SK-N-SH (cell line): ENCODE results near the gene ZNF567. TPM values are rescaled to one million over a fixed set of nuclear protein-coding genes. Genes with fewer than 3 reads are reported as not detected.
A peak's percentile ranks its signal among the peaks of the same experiment; 100 is the strongest.

Experiments
- CTCF ChIA-PET: fragments of 300-600, 350-600 bp; formaldehyde crosslinking; extraction: SDS; loops from one replicate; lab custom pipeline; 2021; lab: Yijun Ruan, JAX
- POLR2A ChIA-PET: fragments of 350-600 bp; sonication (Branson Sonifier 250); formaldehyde crosslinking; extraction: SDS; loops from one replicate; lab custom pipeline; 2020; ENCODE audit warnings: antibody characterized with exemption, inconsistent platforms; lab: Yijun Ruan, JAX
- DNase-seq: peaks from one replicate; pipeline ENCODE4 v3.0.0; 2012
- H2AFZ ChIP-seq: fragments of 200-600 bp; sonication (generic); 2 replicates; pipeline ENCODE4 v1.8.1; 2016; ENCODE audit warnings: antibody characterized with exemption, mild to moderate bottlenecking, low read depth
- H3F3A ChIP-seq: fragments of 200-600 bp; sonication (generic); replicated peaks from 2 replicates; pipeline ENCODE3; 2016; ENCODE audit warnings: antibody characterized with exemption, mild to moderate bottlenecking; ENCODE audit not compliant: insufficient read depth
- H3K27ac ChIP-seq, 2 experiments: fragments of 200-500 bp in 1 of 2; fragments of 200-600 bp in 1 of 2; sonication (Bioruptor generic) in 1 of 2; sonication (generic), shearing (Covaris generic) in 1 of 2; 2 replicates each; pipeline versions ENCODE4 v1.5.1 to v1.6.1; 2014 to 2016; ENCODE audit warnings: low read depth in 2 of 2, inconsistent platforms in 1 of 2, low read length in 1 of 2, mild to moderate bottlenecking in 1 of 2, mixed read lengths in 1 of 2
- H3K27me3 ChIP-seq: fragments of 200-600 bp; sonication (generic), shearing (Covaris generic); 2 replicates; pipeline ENCODE4 v1.6.1; 2016; ENCODE audit warnings: mixed run types; ENCODE audit not compliant: insufficient read depth
- H3K36me3 ChIP-seq, 2 experiments: fragments of 200-500 bp in 1 of 2; fragments of 200-600 bp in 1 of 2; sonication (Bioruptor generic) in 1 of 2; sonication (generic) in 1 of 2; replicated peaks in 1 of 2; 2 replicates each; pipeline versions ENCODE3 to v1.5.1; 2014 to 2016; ENCODE audit warnings: low read length in 1 of 2, mild to moderate bottlenecking in 1 of 2; ENCODE audit not compliant: insufficient read depth in 2 of 2, control insufficient read depth in 1 of 2
- H3K4me1 ChIP-seq, 2 experiments: fragments of 200-500 bp in 1 of 2; fragments of 200-600 bp in 1 of 2; sonication (Bioruptor generic) in 1 of 2; sonication (generic), shearing (Covaris generic) in 1 of 2; 2 replicates each; pipeline versions ENCODE4 v1.5.1 to v1.6.1; 2014 to 2016; ENCODE audit warnings: low read depth in 1 of 2, low read length in 1 of 2, mixed run types in 1 of 2; ENCODE audit not compliant: insufficient read depth in 2 of 2, control insufficient read depth in 1 of 2
- H3K4me2 ChIP-seq: fragments of 200-600 bp; sonication (generic), shearing (Covaris generic); 2 replicates; pipeline ENCODE4 v1.6.1; 2017; ENCODE audit warnings: mixed run types
- H3K4me3 ChIP-seq, 2 experiments: fragments of 200-500 bp in 1 of 2; fragments of 200-600 bp in 1 of 2; sonication (Bioruptor generic) in 1 of 2; sonication (generic), shearing (Covaris generic) in 1 of 2; 2 replicates each; pipeline versions ENCODE4 v1.5.1 to v1.8.1; 2014 to 2016; ENCODE audit warnings: low read depth in 2 of 2, inconsistent platforms in 1 of 2, low read length in 1 of 2, mild to moderate bottlenecking in 1 of 2, mixed read lengths in 1 of 2, moderate library complexity in 1 of 2
- H3K79me2 ChIP-seq: fragments of 200-600 bp; sonication (generic); 2 replicates; pipeline ENCODE4 v1.8.1; 2017; ENCODE audit warnings: mild to moderate bottlenecking; ENCODE audit not compliant: insufficient read depth
- H3K9ac ChIP-seq: fragments of 200-600 bp; sonication (generic); 2 replicates; pipeline ENCODE4 v1.6.1; 2017; ENCODE audit warnings: mixed run types
- H3K9me2 ChIP-seq: fragments of 200-600 bp; sonication (generic); 2 replicates; pipeline ENCODE4 v1.6.1; 2017; ENCODE audit warnings: mixed run types
- H3K9me3 ChIP-seq: fragments of 200-600 bp; sonication (generic); 2 replicates; pipeline ENCODE4 v1.6.1; 2017; ENCODE audit warnings: mixed run types, mild to moderate bottlenecking, moderate library complexity
- H4K20me1 ChIP-seq: fragments of 200-600 bp; sonication (generic); 2 replicates; pipeline ENCODE4 v1.6.1; 2017; ENCODE audit warnings: mild to moderate bottlenecking, mixed run types; ENCODE audit not compliant: insufficient read depth
- GATA2 ChIP-seq: sonication (generic); formaldehyde crosslinking; IDR thresholded peaks from 2 replicates; pipeline ENCODE4 v1.5.0; 2020; ENCODE audit warnings: mild to moderate bottlenecking, missing genetic modification reagents
- SMC3 ChIP-seq: IDR thresholded peaks from 2 replicates; pipeline ENCODE4 v1.6.1; 2012; ENCODE audit warnings: low read depth, low read length, improper control_type of control experiment
- TCF12 ChIP-seq: IDR thresholded peaks from 2 replicates; pipeline ENCODE4 v1.4.0; 2012
- USF1 ChIP-seq: IDR thresholded peaks from 2 replicates; pipeline ENCODE4 v1.4.0; 2012; ENCODE audit warnings: low read depth, borderline replicate concordance
- USF2 ChIP-seq: fragments of 150-350 bp; IDR thresholded peaks from 2 replicates; pipeline ENCODE4 v1.6.1; 2017; ENCODE audit warnings: antibody characterized with exemption, low read length, low read depth, borderline replicate concordance
- WGBS: methylation state at CpG from one replicate; pipeline ENCODE4 v1.1.6; 2017; ENCODE audit warnings: low lambda C conversion rate; 5-methylcytosine and 5-hydroxymethylcytosine counted together
- polyA plus RNA-seq, 3 experiments: library from polyadenylated mRNA; depleted of rRNA; stranded (reverse); fragments of >200 nt; gene quantifications; 2 replicates each; pipeline ENCODE4 v1.2.3, GENCODE V29; 2012

ZNF567 gene
- polyA plus RNA-seq, 1 of the 3 experiments (the other 2 are of a cell fraction): 4.1 TPM

GRCh38 chr19:36750066-36750691 is 62.8 kb downstream of the ZNF567 start:
- Histone ChIP-seq H3K27me3 (no peaks in the 10 kb centered on the region), H3K9ac (no peak overlapping the region), H4K20me1 (no peaks in the 10 kb centered on the region), H3K27ac (no peak overlapping the region), H3K4me1 (no peaks in the 10 kb centered on the region), H3K9me3 (peaks cover 54% of the 10 kb centered on the region), H3K36me3 (peaks cover 50 to 88% of the 10 kb centered on the region in 2 experiments), H3K4me3 (peak overlapping the region in 1 of 2 experiments; percentile 14; a peak in 1 of 4 replicates), H3K9me2 (no peaks in the 10 kb centered on the region), H2AFZ (no peak overlapping the region), H3K79me2 (no peaks in the 10 kb centered on the region), H3F3A (no peaks in the 10 kb centered on the region), H3K4me2 (no peak overlapping the region)
- ChIA-PET POLR2A (no interaction called here), CTCF (no interaction called here)
- TF ChIP-seq TCF12 (no peak), SMC3 (no peak), GATA2 (CRISPR knock-in tag) (no peak), USF1 (no peak), USF2 (no peak)
- DNase-seq: no peak
- 88% methylated on average over 4 of the region's 4 CpGs for WGBS

Other genes with a start within 250 kb of the ZNF567 start
- gene ZNF566, start 198.1 kb upstream of the ZNF567 start, polyA plus RNA-seq (2012; rRNA removed): 1.7 and 3.4 TPM in 2 replicates
- gene ZNF260, start 159.3 kb upstream of the ZNF567 start, polyA plus RNA-seq (2012; rRNA removed): 2.6 and 4.7 TPM in 2 replicates
- 5.6 and 8.6 TPM in 2 replicates for gene ZNF529, start 114.3 kb upstream of the ZNF567 start, polyA plus RNA-seq (2012; rRNA removed)
- gene ZNF382, start 82.3 kb upstream of the ZNF567 start, polyA plus RNA-seq (2012; rRNA removed): 2.3 and 3.5 TPM in 2 replicates
- gene ZNF461, start 20.8 kb upstream of the ZNF567 start, polyA plus RNA-seq (2012; rRNA removed): 2.8 and 5.1 TPM in 2 replicates
- 1.6 TPM in 2 replicates for gene ZNF850, start 85.2 kb downstream of the ZNF567 start, polyA plus RNA-seq (2012; rRNA removed)
- 2.2 and 3.1 TPM in 2 replicates for gene ZNF790, start 150.8 kb downstream of the ZNF567 start, polyA plus RNA-seq (2012; rRNA removed)
- gene ZNF345, start 163.3 kb downstream of the ZNF567 start, polyA plus RNA-seq (2012; rRNA removed): 2.4 and 4.2 TPM in 2 replicates
- gene ZNF829, start 228.7 kb downstream of the ZNF567 start, polyA plus RNA-seq (2012; rRNA removed): 0.72 and 0.99 TPM in 2 replicates
- 5.5 and 7.2 TPM in 2 replicates for gene ZNF568, start 228.7 kb downstream of the ZNF567 start, polyA plus RNA-seq (2012; rRNA removed)